Activated CD4-positive, alpha-beta T cell treated with anti-CD3 and anti-CD28 coated beads for 24 hours (primary cell): Measurements from ENCODE around the gene APBB2.

ENCODE experiments used
- DNase-seq, 2 donors: peaks; one replicate each; pipeline ENCODE4 v3.0.0-alpha.2; 2020; ENCODE audit warnings: low read depth in 2 of 2

The APBB2 gene

DNA sequence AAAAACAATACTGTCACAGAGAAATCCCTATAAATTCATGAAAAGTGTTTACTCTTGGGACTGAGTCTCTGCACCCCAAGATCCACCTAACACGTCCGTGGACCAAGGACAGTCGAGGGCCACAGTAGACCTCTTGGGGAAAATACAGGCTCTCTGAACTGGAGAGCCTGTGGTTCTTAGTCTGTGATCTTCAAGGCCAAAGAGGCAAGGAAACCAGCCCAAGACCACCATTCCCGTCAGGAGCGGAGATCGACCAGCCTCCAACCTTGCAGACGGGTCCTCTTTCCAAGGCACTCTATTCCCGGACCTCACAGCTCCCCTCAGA lies 1.6 kb upstream of the APBB2 start:
- DNase-seq: no peak

- no peak for DNase-seq
Observed at GRCh38 chr4:41215155-41215554, 813 bp upstream of the APBB2 start.

DNA sequence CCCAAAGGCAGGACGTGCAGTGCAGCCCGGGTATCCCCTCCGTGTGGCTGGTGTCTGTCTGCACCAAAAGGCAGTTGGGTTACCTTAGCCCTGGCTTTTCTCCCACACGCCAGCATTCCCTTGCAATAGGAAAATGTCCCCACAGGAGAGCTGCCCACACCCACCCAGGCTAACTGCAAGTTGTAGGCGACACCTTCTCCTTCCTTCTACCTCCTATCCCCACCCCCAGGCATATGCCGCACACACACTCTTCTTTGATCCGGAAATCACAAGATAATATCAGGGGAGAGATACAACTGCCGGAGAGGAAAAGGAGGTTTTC lies 444 bp upstream of the APBB2 start:
- DNase-seq: no peak

DNA sequence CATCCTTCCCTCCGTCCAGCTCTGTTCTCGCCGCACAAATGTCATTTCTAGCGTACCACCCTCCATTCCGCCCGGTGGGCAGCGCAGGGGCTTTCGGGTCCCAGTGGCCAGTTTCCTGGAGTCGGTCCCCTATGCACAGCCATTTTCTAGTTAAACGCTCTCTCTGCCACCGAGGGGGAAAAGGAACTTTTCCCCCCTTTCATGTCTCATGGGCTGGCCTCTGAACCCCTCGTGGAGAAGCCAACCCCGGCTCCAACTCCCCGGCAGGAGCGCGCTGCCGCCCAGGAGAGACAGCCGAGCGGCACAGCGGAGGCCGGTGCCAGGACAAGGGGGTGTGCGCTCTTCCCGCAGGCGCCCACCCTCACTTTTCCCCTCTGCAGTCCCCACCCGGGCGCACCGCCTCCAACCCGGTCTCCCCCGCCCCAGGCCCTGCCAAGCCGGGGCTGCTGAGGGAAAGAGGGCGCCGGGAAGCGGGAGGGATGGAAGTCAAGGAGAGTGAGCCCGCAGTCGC lies 662 bp downstream of the APBB2 start:
- no peak for DNase-seq

GRCh38 chr4:41212616-41213203 lies 1.6 kb downstream of the APBB2 start:
- DNase-seq: no peak

- no peak for DNase-seq
Observed at GRCh38 chr4:41211951-41212615, 2.3 kb downstream of the APBB2 start.

DNA sequence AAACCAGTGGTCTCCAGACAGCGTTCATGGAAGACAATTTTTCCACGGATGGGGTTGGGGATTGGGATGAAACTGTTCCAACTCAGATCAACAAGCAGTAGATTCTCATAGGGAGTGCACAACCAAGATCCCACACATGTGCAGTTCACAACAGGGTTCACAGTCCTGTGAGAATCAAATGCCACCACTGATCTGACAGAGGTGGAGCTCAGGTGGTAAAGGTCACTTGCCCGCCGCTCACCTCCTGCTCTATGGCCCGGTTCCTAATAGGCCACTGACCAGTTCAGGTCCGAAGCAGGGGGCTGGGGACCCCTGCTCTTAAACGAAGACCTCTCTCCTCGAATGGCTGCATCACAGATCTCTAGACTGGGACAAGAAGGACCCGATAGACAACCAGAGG lies 4.4 kb downstream of the APBB2 start:
- DNase-seq: no peak

DNA sequence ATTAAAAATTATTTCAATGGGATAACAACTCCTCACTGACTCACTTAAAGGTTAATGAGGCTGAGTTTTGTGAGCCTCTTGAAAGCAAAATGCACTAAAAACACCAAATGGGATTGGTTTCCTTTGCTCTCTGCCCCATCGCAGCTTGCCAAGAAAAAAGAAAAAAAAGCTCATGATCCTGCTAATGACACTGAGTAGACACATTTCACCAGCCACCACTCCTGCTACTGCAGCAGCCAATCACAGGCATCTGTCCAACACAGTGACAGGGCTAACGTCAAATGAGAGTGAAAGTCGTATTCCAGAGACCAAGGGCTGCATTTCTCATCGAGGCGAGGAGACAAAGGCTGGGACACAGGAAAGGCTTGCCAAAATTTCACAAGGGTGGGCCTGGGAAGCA lies 5.2 kb downstream of the APBB2 start:
- no peak for DNase-seq

GRCh38 chr4:41207291-41207831 lies 7.0 kb downstream of the APBB2 start:
- no peak for DNase-seq

- DNase-seq: no peak
Observed at GRCh38 chr4:41205854-41206460, 8.4 kb downstream of the APBB2 start.

DNA sequence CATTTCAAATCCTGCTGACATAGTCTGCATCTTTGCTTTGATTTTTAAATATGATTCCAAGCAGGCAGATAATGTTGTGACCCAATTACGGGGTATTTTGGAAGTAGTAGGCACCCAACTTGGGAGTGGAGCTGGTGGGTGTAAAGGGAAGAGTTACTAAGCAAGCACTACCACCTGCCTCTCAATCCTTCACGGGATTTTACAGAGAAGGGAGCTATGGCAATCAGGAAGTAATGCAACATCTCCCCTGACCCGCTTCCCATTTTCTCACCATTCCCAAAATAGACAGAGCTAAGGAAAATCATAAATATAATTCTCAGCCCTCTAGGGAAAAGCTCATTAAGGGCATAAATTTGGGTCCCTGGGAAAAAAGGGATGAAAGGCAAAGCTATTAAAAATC lies 9.2 kb downstream of the APBB2 start:
- DNase-seq: no peak

- no peak for DNase-seq
Observed at GRCh38 chr4:41204400-41204978, 9.9 kb downstream of the APBB2 start.

DNA sequence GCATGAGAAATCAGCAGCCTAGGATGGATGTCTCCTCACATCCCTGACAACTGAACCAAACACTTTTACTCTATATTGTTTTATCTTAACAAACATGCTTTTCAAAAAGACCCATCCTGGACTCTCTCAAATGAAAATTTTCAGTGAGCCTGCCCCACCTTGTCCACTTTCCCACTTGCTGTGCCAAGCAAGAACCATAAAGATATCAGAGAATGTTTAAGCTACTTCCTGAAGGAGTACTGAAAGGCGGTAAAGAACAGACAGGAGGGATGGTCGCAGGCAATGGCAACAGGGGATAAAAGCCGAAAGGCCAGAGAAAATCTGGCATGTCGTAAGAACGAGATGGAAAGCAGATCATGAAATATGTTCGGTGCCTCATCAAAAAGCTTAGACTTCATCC lies 10.5 kb downstream of the APBB2 start:
- no peak for DNase-seq

GRCh38 chr4:41202820-41203568 lies 11.3 kb downstream of the APBB2 start:
- DNase-seq: no peak

- no peak for DNase-seq
Observed at GRCh38 chr4:41202356-41202755, 12.0 kb downstream of the APBB2 start.

DNA sequence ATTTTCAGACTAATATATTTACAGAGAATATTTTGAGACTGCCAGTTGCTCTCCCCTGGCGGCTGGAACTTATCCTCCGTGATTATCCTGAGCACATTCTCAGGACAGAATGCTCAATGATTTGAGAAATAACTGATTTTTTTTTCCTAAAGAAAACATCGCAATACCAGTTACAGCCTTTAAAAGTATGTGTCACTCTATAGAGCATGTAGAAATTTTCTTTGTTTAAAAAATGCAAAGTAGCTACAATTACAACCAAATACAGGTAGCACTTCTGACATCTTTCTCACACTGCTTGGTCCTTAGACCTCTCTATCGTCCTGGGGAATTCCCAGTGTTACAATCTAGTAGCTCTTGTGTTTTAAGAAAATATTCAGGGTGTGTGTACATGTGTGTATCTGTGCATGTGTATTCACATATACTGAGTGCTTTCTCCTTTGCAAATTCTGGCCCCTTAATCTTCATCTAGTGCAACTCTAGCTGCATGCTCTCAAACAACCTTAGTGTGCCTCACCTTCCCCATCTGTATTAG lies 13.8 kb downstream of the APBB2 start:
- DNase-seq: no peak

- no peak for DNase-seq
Observed at GRCh38 chr4:41199788-41200187, 14.6 kb downstream of the APBB2 start.

- no peak for DNase-seq
Observed at GRCh38 chr4:41197996-41198395, 16.3 kb downstream of the APBB2 start.

- DNase-seq: no peak
Observed at GRCh38 chr4:41197495-41197894, 16.8 kb downstream of the APBB2 start.

- DNase-seq: no peak
Observed at GRCh38 chr4:41196633-41197332, 17.6 kb downstream of the APBB2 start.

GRCh38 chr4:41192136-41192535 lies 22.2 kb downstream of the APBB2 start:
- no peak for DNase-seq
